HG03565 (cell line): ENCODE results near the gene ZNF552.

Experiments
- ATAC-seq: cut with Tn5 transposase; IDR thresholded peaks from one replicate; pipeline ENCODE4 v1.9.1; 2021; ENCODE audit warnings: mild to moderate bottlenecking, moderate library complexity; ENCODE audit not compliant: unreplicated experiment

Gene ZNF552

DNA sequence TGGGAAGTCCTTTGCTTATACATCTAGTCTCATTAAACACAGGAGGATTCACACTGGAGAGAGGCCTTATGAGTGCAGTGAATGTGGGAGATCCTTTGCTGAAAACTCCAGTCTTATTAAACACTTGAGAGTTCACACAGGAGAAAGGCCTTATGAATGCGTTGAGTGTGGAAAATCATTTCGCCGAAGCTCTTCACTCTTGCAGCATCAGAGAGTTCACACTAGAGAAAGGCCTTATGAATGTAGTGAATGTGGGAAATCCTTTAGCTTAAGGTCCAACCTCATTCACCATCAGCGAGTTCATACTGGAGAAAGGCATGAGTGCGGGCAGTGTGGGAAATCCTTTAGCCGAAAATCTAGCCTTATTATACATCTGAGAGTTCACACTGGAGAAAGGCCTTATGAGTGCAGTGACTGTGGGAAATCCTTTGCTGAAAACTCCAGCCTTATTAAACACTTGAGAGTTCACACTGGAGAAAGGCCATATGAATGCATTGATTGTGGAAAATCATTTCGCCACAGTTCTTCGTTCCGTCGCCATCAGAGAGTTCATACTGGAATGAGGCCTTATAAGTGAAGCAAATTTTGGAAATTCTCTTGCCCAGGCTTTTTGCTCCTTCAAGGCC lies 35.4 kb downstream of the ZNF552 start:
- ATAC-seq = no peak

DNA sequence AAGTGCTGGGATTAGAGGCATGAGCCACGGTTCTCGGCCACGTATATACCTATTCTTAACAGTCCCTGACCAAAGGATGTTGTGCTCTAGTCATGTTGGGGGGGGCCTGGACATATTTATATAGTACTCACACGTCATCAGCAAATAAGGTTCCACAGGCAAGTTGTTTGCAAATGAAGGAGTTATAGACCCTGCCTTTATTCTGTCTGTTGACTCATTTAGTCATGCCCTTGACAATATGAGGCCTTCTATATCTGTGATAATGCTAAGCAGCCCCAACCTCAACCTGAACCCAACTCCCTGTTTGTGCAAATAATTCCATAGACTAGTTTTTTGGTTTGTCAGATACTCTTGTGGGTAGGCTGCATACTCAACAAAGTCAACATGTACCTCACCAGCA lies 36.4 kb downstream of the ZNF552 start:
- ATAC-seq = no peak

DNA sequence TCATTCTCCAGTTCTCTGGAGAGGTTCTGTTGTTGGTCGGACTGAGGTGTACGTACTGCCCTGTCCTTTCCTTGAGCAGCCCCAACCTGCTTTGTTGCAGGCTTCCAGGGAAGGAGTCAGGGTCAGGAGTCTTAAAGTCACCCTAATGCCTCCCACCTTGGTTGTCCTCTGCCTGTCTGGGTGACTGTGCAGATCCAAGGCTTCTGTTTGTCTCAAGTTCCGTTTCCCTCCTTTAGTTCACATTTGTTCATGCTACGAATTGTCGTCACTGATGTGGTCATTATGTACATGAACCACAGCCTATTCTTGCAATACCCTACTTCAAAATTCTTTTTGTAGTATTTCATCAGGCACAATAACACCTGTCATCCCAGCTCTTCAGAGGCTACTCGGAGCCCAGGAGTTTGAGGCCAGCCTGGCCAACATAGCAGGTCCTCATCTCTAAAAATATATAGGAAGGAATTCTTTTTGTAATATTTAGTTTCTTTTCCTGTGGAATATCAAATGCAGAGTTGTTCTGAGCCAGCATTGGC lies 37.9 kb downstream of the ZNF552 start:
- no peak for ATAC-seq

DNA sequence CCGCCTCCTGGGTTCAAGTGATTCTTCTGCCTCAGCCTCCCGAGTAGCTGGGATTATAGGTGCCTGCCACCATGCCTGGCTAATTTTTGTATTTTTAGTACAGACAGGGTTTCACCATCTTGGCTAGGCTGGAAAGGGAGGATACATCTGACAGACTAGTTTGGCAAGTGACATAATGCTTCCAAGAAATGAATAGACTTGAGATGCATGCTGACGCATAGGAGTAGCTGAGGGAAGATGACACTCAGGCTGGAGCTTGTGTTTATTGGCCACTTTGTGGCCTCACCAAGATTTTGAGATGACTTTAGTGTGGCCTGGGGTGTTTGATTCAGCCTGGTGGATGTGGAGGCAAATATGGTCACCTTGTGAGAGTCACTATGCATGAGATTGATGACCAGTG lies 41.2 kb downstream of the ZNF552 start:
- ATAC-seq = no peak

- ATAC-seq = no peak
Observed at GRCh38 chr19:57771417-57771816, 43.3 kb downstream of the ZNF552 start.

DNA sequence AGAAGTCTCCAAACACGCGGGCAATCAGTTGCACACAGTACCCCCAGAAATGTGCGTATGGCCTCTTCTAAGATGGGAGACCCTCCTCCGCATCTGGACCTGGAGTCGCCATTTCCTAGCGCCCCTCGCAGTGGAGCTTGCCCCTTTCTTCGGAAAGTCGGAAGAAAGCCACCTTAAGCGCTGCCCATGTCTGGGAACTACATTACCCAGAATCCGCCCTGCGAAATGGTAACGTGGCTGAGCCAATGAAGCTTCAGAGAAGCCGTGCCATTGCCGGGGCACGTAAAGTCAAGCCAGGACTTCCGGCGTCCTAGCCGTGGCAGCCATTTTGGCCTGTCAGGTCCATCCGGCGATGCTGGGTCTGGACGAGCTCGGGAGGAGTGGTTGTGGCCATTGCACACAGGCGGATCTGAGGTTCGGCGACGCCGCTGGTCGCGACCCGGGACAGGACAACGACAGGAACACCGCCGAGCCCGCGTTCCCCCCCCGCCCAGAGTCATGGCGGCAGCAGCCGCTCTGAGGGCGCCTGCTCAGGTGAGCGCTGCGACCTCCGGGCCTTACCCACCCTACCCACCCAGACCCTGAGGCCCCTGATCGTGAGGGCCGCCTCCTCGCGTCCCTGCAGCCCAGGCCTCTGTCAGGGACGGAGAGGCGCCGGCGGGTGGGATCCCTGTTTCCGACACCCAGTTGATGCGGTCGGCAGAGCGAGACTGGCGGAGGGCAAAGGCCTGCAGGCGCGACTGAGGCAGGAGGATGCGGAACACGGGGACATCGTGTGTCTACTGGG lies 45.2 kb downstream of the ZNF552 start, which contains the start of gene ZNF586:
Gene ZNF586 (plus strand): TSS at position 332 of the 787 bp plus-strand sequence. CDS start 167 bp downstream, at position 499.
- peak; percentile 95 for ATAC-seq

- no peak for ATAC-seq
Observed at GRCh38 chr19:57759096-57759495, 55.6 kb downstream of the ZNF552 start.

- ATAC-seq = no peak
Observed at GRCh38 chr19:57757941-57758340, 56.8 kb downstream of the ZNF552 start.
